ENCODE results near the gene ARFGAP3. TPM values are rescaled to one million over a fixed set of nuclear protein-coding genes. Genes with fewer than 3 reads are reported as not detected.

The ARFGAP3 gene
- polyA plus RNA-seq, 2 of the 4 experiments (the other 2 are of a cell fraction): 19.1 to 39.0 TPM

DNA sequence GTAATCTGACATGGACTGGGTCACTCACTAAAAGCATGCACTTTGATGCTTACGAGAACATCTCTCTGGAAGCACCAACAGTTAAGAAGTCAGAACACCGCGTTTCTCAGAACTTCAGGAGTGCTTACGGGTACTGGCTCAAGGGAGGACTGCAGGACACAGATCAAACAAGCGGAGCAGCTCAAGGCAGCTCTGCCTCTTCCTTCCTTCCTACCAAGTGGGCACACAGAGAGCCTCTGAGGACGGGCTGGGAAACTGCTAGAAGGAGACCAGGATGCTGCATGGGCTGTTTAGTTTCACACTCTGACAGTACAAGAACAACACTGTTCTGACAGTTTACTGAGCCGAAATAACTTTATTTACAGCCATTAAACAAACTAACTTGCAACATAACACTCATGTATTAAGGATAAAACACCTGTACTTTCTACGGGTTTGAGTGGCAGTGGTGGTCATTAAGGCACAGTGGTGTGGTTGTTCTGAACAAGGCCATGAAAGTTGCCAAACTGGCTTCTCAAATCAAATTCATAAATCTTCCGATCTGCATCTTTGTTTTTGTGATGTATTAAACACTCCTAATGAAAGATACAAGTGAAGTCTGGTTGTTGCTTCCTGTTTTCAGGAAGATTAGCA lies 37.5 kb downstream of the ARFGAP3 start:
- H3K27ac ChIP-seq: no peak overlapping the region
- H3K4me3 ChIP-seq: no peak overlapping the region
- no peak for FAIRE-seq
- no peaks in the 10 kb centered on the region for H3K4me1 ChIP-seq
- no peak overlapping the region for H3K4me2 ChIP-seq
- DNase-seq (ENCODE audit: low read depth in 1 of 2, low spot score in 1 of 2): no peak
- TF ChIP-seq HOXA7 (CRISPR knock-in tag; IDR thresholded peaks at IDR 0.05) (no peak), ZSCAN20 (CRISPR knock-in tag; IDR thresholded peaks at IDR 0.05) (no peak), ZFP36 (IDR thresholded peaks at IDR 0.05; ENCODE audit: borderline replicate concordance, partially characterized antibody) (no peak), JUNB (IDR thresholded peaks at IDR 0.05) (no peak), KDM5A (IDR thresholded peaks at IDR 0.05) (no peak), ESRRA (IDR thresholded peaks at IDR 0.05; ENCODE audit: borderline replicate concordance, low read length) (no peak), PHF8 (IDR thresholded peaks at IDR 0.05; ENCODE audit: borderline replicate concordance, low read depth) (no peak)
- TF ChIP-seq, protein P1, sequence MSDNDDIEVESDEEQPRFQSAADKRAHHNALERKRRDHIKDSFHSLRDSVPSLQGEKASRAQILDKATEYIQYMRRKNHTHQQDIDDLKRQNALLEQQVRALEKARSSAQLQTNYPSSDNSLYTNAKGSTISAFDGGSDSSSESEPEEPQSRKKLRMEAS (IDR thresholded peaks at IDR 0.05): no peak
- no peak for ATAC-seq
- ChIA-PET CTCF (interaction anchor here (0.6 kb wide), 1 partner anchor 36 kb away, joined by 3 read pairs; no protein-coding TSS in a partner anchor), POLR2A (no interaction called here)
- peaks cover 6% of the 10 kb centered on the region; the same call in 2 of the 3 replicates for H3K9me3 ChIP-seq
- 80% methylated on average over 9 of the region's 9 CpGs for WGBS (ENCODE audit: missing lambda C conversion rate)

DNA sequence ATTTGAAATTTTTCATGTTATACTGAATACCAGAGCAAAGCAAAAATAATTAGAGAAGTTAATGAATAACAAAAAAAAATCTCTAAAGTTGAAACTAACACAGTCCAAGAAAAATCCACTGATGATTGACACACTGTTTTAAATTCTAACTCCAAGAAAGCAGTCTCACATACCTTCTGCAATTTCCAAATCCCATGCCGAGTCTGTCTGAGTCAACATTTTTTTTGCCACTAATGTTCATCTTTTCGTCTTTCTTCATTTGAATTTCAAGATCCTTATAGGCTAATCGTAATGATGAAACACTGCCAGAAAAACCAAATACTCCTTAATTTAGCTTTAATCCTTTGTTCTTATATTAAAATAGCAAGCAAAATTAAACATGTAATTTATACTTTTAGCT lies 39.5 kb downstream of the ARFGAP3 start:
- TF ChIP-seq CBX8 (IDR thresholded peaks at IDR 0.05) (no peak), EHF (CRISPR knock-in tag; IDR thresholded peaks at IDR 0.05) (no peak), HOXB13 (CRISPR knock-in tag; IDR thresholded peaks at IDR 0.05; ENCODE audit: low read depth) (no peak), TFCP2L1 (CRISPR knock-in tag; IDR thresholded peaks at IDR 0.05) (no peak), SREBF2 (IDR thresholded peaks at IDR 0.05) (no peak), SMC3 (IDR thresholded peaks at IDR 0.05) (no peak), RARB (CRISPR knock-in tag; IDR thresholded peaks at IDR 0.05) (no peak), CBX2 (IDR thresholded peaks at IDR 0.05; ENCODE audit: borderline replicate concordance, low read depth) (no peak), POLR2A (IDR thresholded peaks at IDR 0.05; ENCODE audit: low read length) (no peak), HOXB5 (CRISPR knock-in tag; IDR thresholded peaks at IDR 0.05) (no peak)
- TF ChIP-seq, protein P2, sequence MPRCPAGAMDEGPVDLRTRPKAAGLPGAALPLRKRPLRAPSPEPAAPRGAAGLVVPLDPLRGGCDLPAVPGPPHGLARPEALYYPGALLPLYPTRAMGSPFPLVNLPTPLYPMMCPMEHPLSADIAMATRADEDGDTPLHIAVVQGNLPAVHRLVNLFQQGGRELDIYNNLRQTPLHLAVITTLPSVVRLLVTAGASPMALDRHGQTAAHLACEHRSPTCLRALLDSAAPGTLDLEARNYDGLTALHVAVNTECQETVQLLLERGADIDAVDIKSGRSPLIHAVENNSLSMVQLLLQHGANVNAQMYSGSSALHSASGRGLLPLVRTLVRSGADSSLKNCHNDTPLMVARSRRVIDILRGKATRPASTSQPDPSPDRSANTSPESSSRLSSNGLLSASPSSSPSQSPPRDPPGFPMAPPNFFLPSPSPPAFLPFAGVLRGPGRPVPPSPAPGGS (IDR thresholded peaks at IDR 0.05): no peak
- TF ChIP-seq, protein P1 (IDR thresholded peaks at IDR 0.05): no peak
- TF ChIP-seq, protein P3, sequence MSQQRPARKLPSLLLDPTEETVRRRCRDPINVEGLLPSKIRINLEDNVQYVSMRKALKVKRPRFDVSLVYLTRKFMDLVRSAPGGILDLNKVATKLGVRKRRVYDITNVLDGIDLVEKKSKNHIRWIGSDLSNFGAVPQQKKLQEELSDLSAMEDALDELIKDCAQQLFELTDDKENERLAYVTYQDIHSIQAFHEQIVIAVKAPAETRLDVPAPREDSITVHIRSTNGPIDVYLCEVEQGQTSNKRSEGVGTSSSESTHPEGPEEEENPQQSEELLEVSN (IDR thresholded peaks at IDR 0.05; ENCODE audit: borderline replicate concordance, low read depth): no peak
- TF ChIP-seq, protein P4, sequence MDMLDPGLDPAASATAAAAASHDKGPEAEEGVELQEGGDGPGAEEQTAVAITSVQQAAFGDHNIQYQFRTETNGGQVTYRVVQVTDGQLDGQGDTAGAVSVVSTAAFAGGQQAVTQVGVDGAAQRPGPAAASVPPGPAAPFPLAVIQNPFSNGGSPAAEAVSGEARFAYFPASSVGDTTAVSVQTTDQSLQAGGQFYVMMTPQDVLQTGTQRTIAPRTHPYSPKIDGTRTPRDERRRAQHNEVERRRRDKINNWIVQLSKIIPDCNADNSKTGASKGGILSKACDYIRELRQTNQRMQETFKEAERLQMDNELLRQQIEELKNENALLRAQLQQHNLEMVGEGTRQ (IDR thresholded peaks at IDR 0.05): no peak
- TF ChIP-seq, protein P5, sequence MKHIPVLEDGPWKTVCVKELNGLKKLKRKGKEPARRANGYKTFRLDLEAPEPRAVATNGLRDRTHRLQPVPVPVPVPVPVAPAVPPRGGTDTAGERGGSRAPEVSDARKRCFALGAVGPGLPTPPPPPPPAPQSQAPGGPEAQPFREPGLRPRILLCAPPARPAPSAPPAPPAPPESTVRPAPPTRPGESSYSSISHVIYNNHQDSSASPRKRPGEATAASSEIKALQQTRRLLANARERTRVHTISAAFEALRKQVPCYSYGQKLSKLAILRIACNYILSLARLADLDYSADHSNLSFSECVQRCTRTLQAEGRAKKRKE (CRISPR knock-in tag; IDR thresholded peaks at IDR 0.05; ENCODE audit: low read depth): no peak
- H3K27ac ChIP-seq: no peak overlapping the region
- H3K4me3 ChIP-seq: no peak overlapping the region
- ChIA-PET CTCF (interaction anchor here (0.8 kb wide), 1 partner anchor 15 kb away, joined by 4 read pairs; no protein-coding TSS in a partner anchor), POLR2A (no interaction called here)
- no peak for DNase-seq (ENCODE audit: low read depth in 1 of 2, low spot score in 1 of 2)
- H3K4me1 ChIP-seq: no peaks in the 10 kb centered on the region
- H3K9me3 ChIP-seq: peaks cover 6% of the 10 kb centered on the region; the same call in 2 of the 3 replicates
- FAIRE-seq: no peak
- H3K4me2 ChIP-seq: no peak overlapping the region
- no peak for ATAC-seq
- WGBS (ENCODE audit: missing lambda C conversion rate): 73% methylated on average over 3 of the region's 3 CpGs
